ENCODE results near the gene KRTAP9-4. TPM values are rescaled to one million over a fixed set of nuclear protein-coding genes. Genes with fewer than 3 reads are reported as not detected.
"Not testable (repeated sequence)": the region's sequence is repeated elsewhere in the genome, so short reads cannot be mapped to it uniquely, and the experiment has no call there.

KRTAP9-4 gene
- polyA plus RNA-seq, 4 donors: not detected

- DNase-seq (ENCODE audit: low read depth in 4 of 4, low spot score in 3 of 4): no peak
Measured at GRCh38 chr17:41263212-41263611, 13.7 kb downstream of the KRTAP9-4 start.

GRCh38 chr17:41264599-41264998 is 15.1 kb downstream of the KRTAP9-4 start:
- DNase-seq (ENCODE audit: low read depth in 4 of 4, low spot score in 3 of 4): no peak

GRCh38 chr17:41265078-41265477 is 15.6 kb downstream of the KRTAP9-4 start, which contains the start of gene KRTAP9-6:
KRTAP9-6 (plus strand) TSS chr17:41265378; CDS start chr17:41265378, 0 bp downstream.
- DNase-seq (ENCODE audit: low read depth in 4 of 4, low spot score in 3 of 4): no peak

GRCh38 chr17:41267711-41268110 is 18.2 kb downstream of the KRTAP9-4 start:
- DNase-seq (ENCODE audit: low read depth in 4 of 4, low spot score in 3 of 4): no peak

GRCh38 chr17:41271323-41271722 is 21.8 kb downstream of the KRTAP9-4 start:
- DNase-seq (ENCODE audit: low read depth in 4 of 4, low spot score in 3 of 4): not testable (repeated sequence)

- DNase-seq (ENCODE audit: low read depth in 4 of 4, low spot score in 3 of 4): no peak
Measured at GRCh38 chr17:41271858-41272257, 22.4 kb downstream of the KRTAP9-4 start.

GRCh38 chr17:41275648-41276190 is 26.2 kb downstream of the KRTAP9-4 start, which contains the start of gene KRTAP9-7:
KRTAP9-7 (plus strand) TSS chr17:41275698; CDS start chr17:41275698, 0 bp downstream.
- not testable (repeated sequence) for DNase-seq (ENCODE audit: low read depth in 4 of 4, low spot score in 3 of 4)

- no peak for DNase-seq (ENCODE audit: low read depth in 4 of 4, low spot score in 3 of 4)
Measured at GRCh38 chr17:41278176-41278955, 28.9 kb downstream of the KRTAP9-4 start.

- no peak for DNase-seq (ENCODE audit: low read depth in 4 of 4, low spot score in 3 of 4)
Measured at GRCh38 chr17:41284043-41284442, 34.6 kb downstream of the KRTAP9-4 start.

GRCh38 chr17:41284546-41284945 is 35.1 kb downstream of the KRTAP9-4 start:
- DNase-seq (ENCODE audit: low read depth in 4 of 4, low spot score in 3 of 4): no peak

GRCh38 chr17:41287050-41287449 is 37.6 kb downstream of the KRTAP9-4 start:
- DNase-seq (ENCODE audit: low read depth in 4 of 4, low spot score in 3 of 4): no peak

- DNase-seq (ENCODE audit: low read depth in 4 of 4, low spot score in 3 of 4): no peak
Measured at GRCh38 chr17:41294016-41294415, 44.5 kb downstream of the KRTAP9-4 start.

- no peak for DNase-seq (ENCODE audit: low read depth in 4 of 4, low spot score in 3 of 4)
Measured at GRCh38 chr17:41296846-41297245, 47.4 kb downstream of the KRTAP9-4 start.

GRCh38 chr17:41298458-41299135 is 49.1 kb downstream of the KRTAP9-4 start:
- no peak for DNase-seq (ENCODE audit: low read depth in 4 of 4, low spot score in 3 of 4)

Other genes with a start within 250 kb of the KRTAP9-4 start
- not detected for gene KRTAP3-2, start 249.8 kb upstream of the KRTAP9-4 start, polyA plus RNA-seq (ENCODE audit: insufficient read length in 4 of 4)
- not detected for gene KRTAP3-1, start 240.6 kb upstream of the KRTAP9-4 start, polyA plus RNA-seq (ENCODE audit: insufficient read length in 4 of 4)
- gene KRTAP1-5, start 222.5 kb upstream of the KRTAP9-4 start, polyA plus RNA-seq (ENCODE audit: insufficient read length in 4 of 4): not detected
- not detected for gene KRTAP1-4, start 219.5 kb upstream of the KRTAP9-4 start, polyA plus RNA-seq (ENCODE audit: insufficient read length in 4 of 4)
- gene KRTAP1-3, start 214.8 kb upstream of the KRTAP9-4 start, polyA plus RNA-seq (ENCODE audit: insufficient read length in 4 of 4): not detected
- not detected for gene KRTAP1-1, start 208.2 kb upstream of the KRTAP9-4 start, polyA plus RNA-seq (ENCODE audit: insufficient read length in 4 of 4)
- not detected for gene KRTAP2-1, start 202.4 kb upstream of the KRTAP9-4 start, polyA plus RNA-seq (ENCODE audit: insufficient read length in 4 of 4)
- gene KRTAP2-2, start 194.5 kb upstream of the KRTAP9-4 start, polyA plus RNA-seq (ENCODE audit: insufficient read length in 4 of 4): not detected
- not detected for gene KRTAP2-3, start 189.6 kb upstream of the KRTAP9-4 start, polyA plus RNA-seq (ENCODE audit: insufficient read length in 4 of 4)
- not detected for gene KRTAP2-4, start 183.8 kb upstream of the KRTAP9-4 start, polyA plus RNA-seq (ENCODE audit: insufficient read length in 4 of 4)
- gene KRTAP4-7, start 165.5 kb upstream of the KRTAP9-4 start, polyA plus RNA-seq (ENCODE audit: insufficient read length in 4 of 4): not detected
- not detected for gene KRTAP4-8, start 151.5 kb upstream of the KRTAP9-4 start, polyA plus RNA-seq (ENCODE audit: insufficient read length in 4 of 4)
- not detected for gene KRTAP4-16, start 147.5 kb upstream of the KRTAP9-4 start, polyA plus RNA-seq (ENCODE audit: insufficient read length in 4 of 4)
- gene KRTAP4-9, start 144.3 kb upstream of the KRTAP9-4 start, polyA plus RNA-seq (ENCODE audit: insufficient read length in 4 of 4): not detected
- not detected for gene KRTAP4-11, start 131.3 kb upstream of the KRTAP9-4 start, polyA plus RNA-seq (ENCODE audit: insufficient read length in 4 of 4)
- not detected for gene KRTAP4-12, start 125.5 kb upstream of the KRTAP9-4 start, polyA plus RNA-seq (ENCODE audit: insufficient read length in 4 of 4)
- not detected for gene KRTAP4-6, start 109.1 kb upstream of the KRTAP9-4 start, polyA plus RNA-seq (ENCODE audit: insufficient read length in 4 of 4)
- not detected for gene KRTAP4-5, start 99.9 kb upstream of the KRTAP9-4 start, polyA plus RNA-seq (ENCODE audit: insufficient read length in 4 of 4)
- gene KRTAP4-4, start 88.9 kb upstream of the KRTAP9-4 start, polyA plus RNA-seq (ENCODE audit: insufficient read length in 4 of 4): not detected
- not detected for gene KRTAP4-3, start 81.5 kb upstream of the KRTAP9-4 start, polyA plus RNA-seq (ENCODE audit: insufficient read length in 4 of 4)
- not detected for gene KRTAP4-2, start 71.5 kb upstream of the KRTAP9-4 start, polyA plus RNA-seq (ENCODE audit: insufficient read length in 4 of 4)
- gene KRTAP4-1, start 64.8 kb upstream of the KRTAP9-4 start, polyA plus RNA-seq (ENCODE audit: insufficient read length in 4 of 4): not detected
- not detected for gene KRTAP9-1, start 59.8 kb upstream of the KRTAP9-4 start, polyA plus RNA-seq (ENCODE audit: insufficient read length in 4 of 4)
- not detected for gene KRTAP9-2, start 23.0 kb upstream of the KRTAP9-4 start, polyA plus RNA-seq (ENCODE audit: insufficient read length in 4 of 4)
- gene KRTAP9-3, start 17.2 kb upstream of the KRTAP9-4 start, polyA plus RNA-seq (ENCODE audit: insufficient read length in 4 of 4): not detected
- not detected for gene KRTAP9-8, start 11.7 kb upstream of the KRTAP9-4 start, polyA plus RNA-seq (ENCODE audit: insufficient read length in 4 of 4)
- not detected for gene KRTAP9-9, start 5.7 kb downstream of the KRTAP9-4 start, polyA plus RNA-seq (ENCODE audit: insufficient read length in 4 of 4)
- gene KRTAP9-6, start 15.7 kb downstream of the KRTAP9-4 start, polyA plus RNA-seq (ENCODE audit: insufficient read length in 4 of 4): under 1 TPM in 1 of 4 donors, not detected in 3; 0.05 TPM
- not detected for gene KRTAP9-7, start 26.0 kb downstream of the KRTAP9-4 start, polyA plus RNA-seq (ENCODE audit: insufficient read length in 4 of 4)
- not detected for gene KRTAP29-1, start 53.2 kb downstream of the KRTAP9-4 start, polyA plus RNA-seq (ENCODE audit: insufficient read length in 4 of 4)
- gene KRTAP16-1, start 59.6 kb downstream of the KRTAP9-4 start, polyA plus RNA-seq (ENCODE audit: insufficient read length in 4 of 4): not detected
- not detected for gene KRTAP17-1, start 66.0 kb downstream of the KRTAP9-4 start, polyA plus RNA-seq (ENCODE audit: insufficient read length in 4 of 4)
- gene KRT33A, start 101.1 kb downstream of the KRTAP9-4 start, polyA plus RNA-seq (ENCODE audit: insufficient read length in 4 of 4): not detected
- under 1 TPM in 1 of 4 donors, not detected in 3; 0.03 TPM for gene KRT33B, start 120.1 kb downstream of the KRTAP9-4 start, polyA plus RNA-seq (ENCODE audit: insufficient read length in 4 of 4)
- not detected for gene KRT34, start 132.6 kb downstream of the KRTAP9-4 start, polyA plus RNA-seq (ENCODE audit: insufficient read length in 4 of 4)
- not detected for gene KRT31, start 147.9 kb downstream of the KRTAP9-4 start, polyA plus RNA-seq (ENCODE audit: insufficient read length in 4 of 4)
- not detected for gene KRT37, start 174.9 kb downstream of the KRTAP9-4 start, polyA plus RNA-seq (ENCODE audit: insufficient read length in 4 of 4)
- not detected for gene KRT38, start 191.3 kb downstream of the KRTAP9-4 start, polyA plus RNA-seq (ENCODE audit: insufficient read length in 4 of 4)
- not detected for gene KRT32, start 217.7 kb downstream of the KRTAP9-4 start, polyA plus RNA-seq (ENCODE audit: insufficient read length in 4 of 4)
- gene KRT35, start 231.5 kb downstream of the KRTAP9-4 start, polyA plus RNA-seq (ENCODE audit: insufficient read length in 4 of 4): under 1 TPM in 1 of 4 donors, not detected in 3; 0.06 TPM
- not detected for gene KRT36, start 240.2 kb downstream of the KRTAP9-4 start, polyA plus RNA-seq (ENCODE audit: insufficient read length in 4 of 4)

All from right renal pelvis (tissue), 4 donors.